Osteocyte (in vitro differentiated cells): ENCODE measurements around the gene MAP3K1. TPM values are rescaled to one million over a fixed set of nuclear protein-coding genes. Genes with fewer than 3 reads are reported as not detected.

Source experiments
- DNase-seq: peaks from one replicate; pipeline ENCODE4 v3.0.0; 2021; ENCODE audit warnings: mixed read lengths; ENCODE audit not compliant: unreplicated experiment; ENCODE audit errors: extremely low spot score
- H3K27ac Mint-ChIP-seq: one replicate; pipeline ENCODE4 v1.8.0; 2021; ENCODE audit warnings: mild to moderate bottlenecking, mixed read lengths; ENCODE audit not compliant: unreplicated experiment
- H3K27me3 Mint-ChIP-seq: one replicate; pipeline ENCODE4 v1.8.0; 2021; ENCODE audit warnings: mixed read lengths; ENCODE audit not compliant: unreplicated experiment
- H3K36me3 Mint-ChIP-seq: one replicate; pipeline ENCODE4 v1.8.0; 2021; ENCODE audit warnings: mixed read lengths; ENCODE audit not compliant: unreplicated experiment
- H3K4me1 Mint-ChIP-seq: one replicate; pipeline ENCODE4 v1.8.0; 2021; ENCODE audit warnings: mixed read lengths; ENCODE audit not compliant: unreplicated experiment
- H3K4me3 Mint-ChIP-seq: one replicate; pipeline ENCODE4 v1.8.0; 2021; ENCODE audit warnings: mild to moderate bottlenecking, moderate library complexity, mixed read lengths; ENCODE audit not compliant: unreplicated experiment
- H3K9me3 Mint-ChIP-seq: one replicate; pipeline ENCODE4 v1.8.0; 2021; ENCODE audit warnings: mixed read lengths; ENCODE audit not compliant: unreplicated experiment
- total RNA-seq: library from RNA; stranded (reverse); gene quantifications from 2 replicates; pipeline ENCODE4 v1.2.1, GENCODE V29; 2021
- TF ChIP-seq, protein P1 (sequence below): fragments of 200-600 bp; sonication (generic); IDR thresholded peaks from 2 replicates; pipeline ENCODE4 v1.5.0; 2021; ENCODE audit warnings: antibody characterized with exemption, mild to moderate bottlenecking, moderate library complexity

The MAP3K1 gene
- total RNA-seq, 1 donor from 2014 or later, result 15.7 TPM

DNA sequence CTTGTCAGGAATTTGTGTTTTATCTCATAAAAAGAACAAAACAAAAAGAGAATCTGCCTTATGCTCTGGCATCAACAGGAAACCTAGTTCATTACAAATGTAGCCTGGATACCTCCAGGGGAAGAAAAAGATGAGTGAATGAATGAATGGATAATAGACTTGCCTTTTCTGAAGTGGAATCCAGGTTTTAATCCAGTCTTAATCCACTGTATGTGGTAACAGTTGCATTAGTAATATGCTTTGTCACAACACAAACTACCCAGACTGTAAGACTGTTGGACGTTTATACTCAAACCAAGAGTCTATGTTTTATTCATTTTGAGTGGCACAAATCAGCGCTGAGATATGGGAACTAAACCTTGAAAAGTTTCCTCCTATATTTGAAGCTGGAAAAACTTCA lies 32.1 kb upstream of the MAP3K1 start:
- H3K4me1 Mint-ChIP-seq, result no peaks in the 10 kb centered on the region

DNA sequence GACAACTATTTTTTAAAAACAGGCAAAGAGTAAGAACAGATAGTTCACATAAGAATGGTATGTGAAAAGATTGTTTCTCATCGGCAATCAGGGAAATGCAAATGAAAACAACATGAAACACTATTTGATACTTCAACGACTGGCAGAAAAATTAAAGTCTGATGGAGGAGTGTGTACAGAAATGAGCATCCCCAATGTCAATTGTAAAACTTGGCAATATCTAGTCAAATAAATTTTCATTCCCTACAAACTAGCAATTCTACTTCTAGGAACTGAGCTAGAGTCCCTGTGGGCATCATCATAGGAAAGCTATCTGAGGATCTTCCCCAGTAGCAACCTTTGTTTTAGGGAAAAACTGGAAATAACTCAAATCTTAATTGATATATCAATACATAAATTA lies 29.0 kb upstream of the MAP3K1 start:
- Mint-ChIP-seq H3K4me3 (no peak overlapping the region), H3K27ac (no peak overlapping the region), H3K27me3 (no peaks in the 10 kb centered on the region), H3K9me3 (no peaks in the 10 kb centered on the region), H3K36me3 (no peaks in the 10 kb centered on the region), H3K4me1 (no peaks in the 10 kb centered on the region)
- TF ChIP-seq, protein P1, sequence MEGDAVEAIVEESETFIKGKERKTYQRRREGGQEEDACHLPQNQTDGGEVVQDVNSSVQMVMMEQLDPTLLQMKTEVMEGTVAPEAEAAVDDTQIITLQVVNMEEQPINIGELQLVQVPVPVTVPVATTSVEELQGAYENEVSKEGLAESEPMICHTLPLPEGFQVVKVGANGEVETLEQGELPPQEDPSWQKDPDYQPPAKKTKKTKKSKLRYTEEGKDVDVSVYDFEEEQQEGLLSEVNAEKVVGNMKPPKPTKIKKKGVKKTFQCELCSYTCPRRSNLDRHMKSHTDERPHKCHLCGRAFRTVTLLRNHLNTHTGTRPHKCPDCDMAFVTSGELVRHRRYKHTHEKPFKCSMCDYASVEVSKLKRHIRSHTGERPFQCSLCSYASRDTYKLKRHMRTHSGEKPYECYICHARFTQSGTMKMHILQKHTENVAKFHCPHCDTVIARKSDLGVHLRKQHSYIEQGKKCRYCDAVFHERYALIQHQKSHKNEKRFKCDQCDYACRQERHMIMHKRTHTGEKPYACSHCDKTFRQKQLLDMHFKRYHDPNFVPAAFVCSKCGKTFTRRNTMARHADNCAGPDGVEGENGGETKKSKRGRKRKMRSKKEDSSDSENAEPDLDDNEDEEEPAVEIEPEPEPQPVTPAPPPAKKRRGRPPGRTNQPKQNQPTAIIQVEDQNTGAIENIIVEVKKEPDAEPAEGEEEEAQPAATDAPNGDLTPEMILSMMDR, result no peak
- DNase-seq, result no peak

More for the DNA sequence above, 32.1 kb upstream of the MAP3K1 start:
- Mint-ChIP-seq H3K9me3 (peaks cover 6% of the 10 kb centered on the region), H3K27ac (no peak overlapping the region), H3K36me3 (no peaks in the 10 kb centered on the region), H3K4me3 (no peak overlapping the region), H3K27me3 (peaks cover 3% of the 10 kb centered on the region)
- DNase-seq, result no peak
- TF ChIP-seq, protein P1, result no peak

DNA sequence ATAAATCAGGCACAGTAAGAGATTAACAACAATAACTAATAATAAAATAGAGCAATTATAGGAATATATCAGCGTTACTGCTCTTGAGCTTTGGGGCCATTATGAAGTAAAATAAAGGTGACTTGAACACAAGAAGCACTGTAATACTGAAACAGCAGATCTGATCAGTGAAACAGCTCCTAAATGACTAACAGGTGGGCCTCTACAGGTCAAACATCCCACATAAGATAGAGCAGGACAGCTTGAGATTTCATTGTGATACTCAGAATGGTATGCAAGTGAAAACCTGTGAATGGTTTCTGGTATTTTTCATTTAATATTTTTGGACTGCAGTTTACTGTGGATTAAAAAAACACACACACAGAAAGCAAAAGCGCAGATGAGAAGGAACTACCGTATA lies 24.0 kb upstream of the MAP3K1 start:
- TF ChIP-seq, protein P1, result no peak
- no peaks in the 10 kb centered on the region for H3K27me3 Mint-ChIP-seq
- no peak overlapping the region for H3K27ac Mint-ChIP-seq
- H3K4me1 Mint-ChIP-seq, result no peaks in the 10 kb centered on the region
- no peak overlapping the region for H3K4me3 Mint-ChIP-seq
- no peaks in the 10 kb centered on the region for H3K9me3 Mint-ChIP-seq
- H3K36me3 Mint-ChIP-seq, result no peaks in the 10 kb centered on the region
- DNase-seq, result no peak

DNA sequence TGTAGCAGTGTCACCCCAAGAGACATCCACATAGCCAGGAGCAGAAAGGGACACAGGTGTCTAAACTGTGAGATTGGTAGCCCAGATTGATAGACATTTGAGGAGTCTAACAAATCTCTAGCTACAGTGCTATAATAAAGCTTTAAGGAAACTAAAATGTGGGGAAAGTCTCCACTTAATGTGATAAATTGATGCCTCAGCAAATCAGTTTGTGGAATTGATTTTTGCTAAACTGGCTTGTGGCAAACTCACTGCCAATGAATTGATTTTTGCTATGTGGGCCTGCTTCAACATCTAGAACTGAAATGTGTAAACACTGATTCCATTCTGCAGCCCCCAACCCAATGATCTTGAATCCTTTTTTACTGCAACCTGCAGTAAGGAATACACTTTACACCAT lies 16.8 kb upstream of the MAP3K1 start:
- Mint-ChIP-seq H3K4me3 (no peak overlapping the region), H3K9me3 (no peaks in the 10 kb centered on the region), H3K36me3 (no peaks in the 10 kb centered on the region), H3K27me3 (no peaks in the 10 kb centered on the region), H3K27ac (no peak overlapping the region), H3K4me1 (no peaks in the 10 kb centered on the region)
- DNase-seq, result no peak
- TF ChIP-seq, protein P1, result no peak

DNA sequence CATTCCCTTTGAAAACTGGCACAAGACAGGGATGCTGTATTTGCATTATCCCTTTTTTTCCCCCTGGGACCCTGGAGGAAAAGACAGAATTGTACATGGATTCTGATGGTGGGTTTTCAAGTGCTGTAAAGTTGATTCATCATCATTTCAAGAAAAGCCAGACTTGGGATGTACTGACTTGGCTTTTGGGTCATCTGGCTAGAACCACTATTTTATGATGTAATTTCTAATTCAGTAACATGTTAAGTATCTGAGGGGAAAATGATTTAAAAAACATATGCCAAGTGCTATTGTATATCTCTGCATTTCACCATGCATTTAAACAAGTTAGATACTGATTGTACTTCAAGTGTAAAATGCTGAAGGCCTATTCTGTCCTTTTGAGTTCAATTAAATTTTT lies 15.2 kb upstream of the MAP3K1 start:
- Mint-ChIP-seq H3K9me3 (no peaks in the 10 kb centered on the region), H3K27me3 (no peaks in the 10 kb centered on the region), H3K4me1 (no peaks in the 10 kb centered on the region), H3K4me3 (no peak overlapping the region), H3K27ac (no peak overlapping the region), H3K36me3 (no peaks in the 10 kb centered on the region)
- no peak for DNase-seq
- TF ChIP-seq, protein P1, result no peak
